Activated naive CD8-positive, alpha-beta T cell treated with anti-CD3 and anti-CD28 coated beads, Interleukin-2, amount 10 ng/mL, durations not matched to agents 7 days and 5 days (primary cell): Measurements from ENCODE around the gene KIAA0753. TPM values are rescaled to one million over a fixed set of nuclear protein-coding genes. Genes with fewer than 3 reads are reported as not detected.
"Not testable (repeated sequence)": the region's sequence is repeated elsewhere in the genome, so short reads cannot be mapped to it uniquely, and the experiment has no call there.

Experiments used
- ATAC-seq: fragments of 150-1000 bp; cut with Tn5 transposase; one replicate; pipeline ENCODE4 v1.10.0; 2021; ENCODE audit warnings: low read depth, moderate library complexity
- POLR2A ChIA-PET: fragments of 350-600 bp; sonication (Branson Sonifier 250); formaldehyde crosslinking; loops from one replicate; lab custom pipeline; 2021; ENCODE audit warnings: antibody characterized with exemption; lab: Charles Lee
- DNase-seq: peaks from one replicate; pipeline ENCODE4 v3.0.0; 2021
- H3K27ac Mint-ChIP-seq: one replicate; pipeline ENCODE4 v1.8.0; 2022; ENCODE audit warnings: mild to moderate bottlenecking, mixed read lengths
- H3K27me3 Mint-ChIP-seq: one replicate; pipeline ENCODE4 v1.8.0; 2022; ENCODE audit warnings: mild to moderate bottlenecking, moderate library complexity, mixed read lengths
- H3K36me3 Mint-ChIP-seq: one replicate; pipeline ENCODE4 v1.8.0; 2021; ENCODE audit warnings: mild to moderate bottlenecking, mixed read lengths
- H3K4me1 Mint-ChIP-seq: one replicate; pipeline ENCODE4 v1.8.0; 2021; ENCODE audit warnings: mixed read lengths
- H3K4me3 Mint-ChIP-seq: one replicate; pipeline ENCODE4 v1.8.0; 2022; ENCODE audit warnings: mild to moderate bottlenecking, moderate library complexity, mixed read lengths
- H3K9me3 Mint-ChIP-seq: one replicate; pipeline ENCODE4 v1.8.0; 2021; ENCODE audit warnings: mixed read lengths
- total RNA-seq, 2 experiments: library from RNA; stranded (reverse); gene quantifications; one replicate each; pipeline ENCODE4 v1.2.3, GENCODE V29; 2021

The KIAA0753 gene
- total RNA-seq, 2 experiments from 2014 or later, result 17.0 to 18.2 TPM

DNA sequence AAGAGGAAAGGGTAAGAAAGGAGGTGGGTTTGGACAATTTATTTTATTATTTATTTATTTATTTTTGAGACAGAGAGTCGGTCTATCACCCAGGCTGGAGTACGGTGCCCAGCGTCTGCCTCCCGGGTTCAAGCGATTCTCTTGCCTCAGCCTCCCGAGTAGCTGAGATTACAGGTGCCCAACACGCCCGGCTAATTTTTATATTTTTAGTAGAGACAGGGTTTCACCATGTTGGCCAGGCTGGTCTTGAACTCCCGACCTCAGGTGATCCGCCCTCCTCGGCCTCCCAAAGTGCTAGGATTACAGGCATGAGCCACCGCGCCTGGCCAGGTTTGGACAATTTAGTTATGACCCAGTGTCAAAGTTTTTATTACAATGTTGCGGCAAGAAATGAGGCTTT, 22.7 kb upstream of the KIAA0753 start:
- DNase-seq, H3K27ac Mint-ChIP-seq, ATAC-seq, H3K4me3 Mint-ChIP-seq, H3K9me3 Mint-ChIP-seq, POLR2A ChIA-PET: not testable (repeated sequence)
- H3K27me3 Mint-ChIP-seq, result peaks cover 14% of the 10 kb centered on the region
- H3K36me3 Mint-ChIP-seq, result peaks cover 13% of the 10 kb centered on the region
- peaks cover 29% of the 10 kb centered on the region for H3K4me1 Mint-ChIP-seq

- H3K4me3 Mint-ChIP-seq, result peak overlapping the region; percentile 79
- H3K36me3 Mint-ChIP-seq, result peaks cover 15% of the 10 kb centered on the region
- POLR2A ChIA-PET, result interaction anchor here (1.3 kb wide), 1 partner anchor 17 kb away, joined by 3 read pairs; no protein-coding TSS in a partner anchor
- peaks cover 14% of the 10 kb centered on the region for H3K27me3 Mint-ChIP-seq
- H3K9me3 Mint-ChIP-seq, result no peaks in the 10 kb centered on the region
- DNase-seq, result no peak
- no peak for ATAC-seq
- H3K27ac Mint-ChIP-seq, result no peak overlapping the region
- H3K4me1 Mint-ChIP-seq, result peaks cover 36% of the 10 kb centered on the region
Measured at GRCh38 chr17:6661464-6661848, 20.9 kb upstream of the KIAA0753 start.

- no peaks in the 10 kb centered on the region for H3K9me3 Mint-ChIP-seq
- H3K4me1 Mint-ChIP-seq, result peaks cover 34% of the 10 kb centered on the region
- peak overlapping the region; percentile 53 for H3K27ac Mint-ChIP-seq
- DNase-seq, result no peak
- H3K27me3 Mint-ChIP-seq, result peaks cover 14% of the 10 kb centered on the region
- POLR2A ChIA-PET, result interaction anchor here (1.3 kb wide), 1 partner anchor 17 kb away, joined by 3 read pairs; no protein-coding TSS in a partner anchor
- peaks cover 15% of the 10 kb centered on the region for H3K36me3 Mint-ChIP-seq
- ATAC-seq, result peak; percentile 31
- H3K4me3 Mint-ChIP-seq, result peak overlapping the region; percentile 79
Measured at GRCh38 chr17:6660805-6661463, 20.4 kb upstream of the KIAA0753 start.

GRCh38 chr17:6660101-6660500, 19.6 kb upstream of the KIAA0753 start:
- no peak for DNase-seq
- Mint-ChIP-seq H3K36me3 (peaks cover 16% of the 10 kb centered on the region), H3K4me3 (no peak overlapping the region), H3K4me1 (peaks cover 38% of the 10 kb centered on the region), H3K9me3 (no peaks in the 10 kb centered on the region), H3K27me3 (peaks cover 20% of the 10 kb centered on the region), H3K27ac (no peak overlapping the region)
- no peak for ATAC-seq
- POLR2A ChIA-PET, result no interaction called here

DNA sequence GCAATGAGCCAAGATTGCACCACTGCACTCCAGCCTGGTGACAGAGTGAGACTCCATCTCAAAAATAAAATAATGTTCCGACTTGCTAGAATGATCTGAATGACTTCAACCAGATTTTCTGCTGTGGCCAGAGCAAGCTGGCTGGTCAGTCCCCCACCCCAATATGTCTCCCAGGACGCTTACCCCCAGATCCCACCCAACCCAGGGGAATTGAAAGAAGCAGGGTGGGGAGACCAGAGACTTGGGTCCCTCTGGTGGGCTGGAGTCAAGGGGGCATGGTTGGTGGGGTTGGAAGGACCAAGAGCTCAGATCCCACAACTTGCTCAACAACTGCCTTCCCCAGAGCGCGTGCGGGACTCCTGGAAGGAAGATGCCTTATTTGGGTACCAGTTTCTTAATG, 17.9 kb upstream of the KIAA0753 start:
- H3K4me1 Mint-ChIP-seq, result peaks cover 44% of the 10 kb centered on the region
- H3K27ac Mint-ChIP-seq, POLR2A ChIA-PET, ATAC-seq, H3K9me3 Mint-ChIP-seq, DNase-seq: not testable (repeated sequence)
- peaks cover 20% of the 10 kb centered on the region for H3K27me3 Mint-ChIP-seq
- peak overlapping the region; percentile 94 for H3K4me3 Mint-ChIP-seq
- H3K36me3 Mint-ChIP-seq, result peaks cover 20% of the 10 kb centered on the region

DNA sequence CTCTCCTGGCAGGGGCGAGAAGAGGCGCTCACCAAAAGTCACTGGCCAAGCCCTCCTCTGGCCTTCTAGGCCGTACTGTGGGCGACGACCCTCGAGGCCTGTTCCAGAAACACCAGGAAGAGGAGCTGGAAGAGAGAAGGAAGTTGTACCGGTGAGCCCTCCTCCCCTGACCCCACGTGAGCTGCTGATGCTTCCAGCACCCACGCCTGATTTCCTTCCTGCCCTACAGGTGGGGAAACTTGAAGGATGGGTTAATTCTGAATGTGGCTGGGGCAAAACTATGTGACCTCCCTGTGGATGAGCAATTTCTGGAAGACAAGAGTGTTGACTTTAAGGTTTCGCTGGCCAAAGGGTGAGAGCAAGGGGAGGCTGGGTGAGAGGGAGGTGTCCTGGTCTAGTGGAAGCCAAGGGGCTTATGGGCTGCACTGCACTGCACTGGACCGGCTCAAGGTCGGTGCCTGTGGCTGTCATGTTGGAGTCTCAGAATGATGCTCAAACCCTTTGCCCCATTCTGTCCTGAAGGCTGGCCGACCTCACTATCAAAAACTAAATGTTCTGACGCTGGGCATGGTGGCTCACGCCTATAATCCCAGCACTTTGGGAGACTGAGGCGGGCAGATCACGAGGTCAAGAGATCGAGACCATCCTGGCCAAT, 17.2 kb upstream of the KIAA0753 start:
- Mint-ChIP-seq H3K27ac (peak overlapping the region; percentile 87), H3K27me3 (peaks cover 20% of the 10 kb centered on the region), H3K9me3 (no peaks in the 10 kb centered on the region), H3K4me1 (peaks cover 47% of the 10 kb centered on the region), H3K36me3 (peaks cover 20% of the 10 kb centered on the region), H3K4me3 (peak overlapping the region; percentile 94)
- DNase-seq (no peak), ATAC-seq (no peak)
- POLR2A ChIA-PET, result interaction anchor here (1.0 to 1.4 kb wide), 5 partner anchors 16 to 114 kb away, joined by 3 to 7 read pairs (median 4); partner anchors contain the start of genes KIAA0753 and XAF1

GRCh38 chr17:6656797-6657632, 16.5 kb upstream of the KIAA0753 start:
- H3K27me3 Mint-ChIP-seq, result peaks cover 15% of the 10 kb centered on the region
- peaks cover 20% of the 10 kb centered on the region for H3K36me3 Mint-ChIP-seq
- H3K27ac Mint-ChIP-seq, result peak overlapping the region; percentile 87
- peak; percentile 80 for ATAC-seq
- DNase-seq, result peak; percentile 65
- H3K4me1 Mint-ChIP-seq, result peaks cover 42% of the 10 kb centered on the region
- peak overlapping the region; percentile 94 for H3K4me3 Mint-ChIP-seq
- not testable (repeated sequence) for H3K9me3 Mint-ChIP-seq
- POLR2A ChIA-PET, result interaction anchor here (1.0 to 1.4 kb wide), 5 partner anchors 15 to 114 kb away, joined by 3 to 7 read pairs (median 4); partner anchors contain the start of genes KIAA0753 and XAF1

DNA sequence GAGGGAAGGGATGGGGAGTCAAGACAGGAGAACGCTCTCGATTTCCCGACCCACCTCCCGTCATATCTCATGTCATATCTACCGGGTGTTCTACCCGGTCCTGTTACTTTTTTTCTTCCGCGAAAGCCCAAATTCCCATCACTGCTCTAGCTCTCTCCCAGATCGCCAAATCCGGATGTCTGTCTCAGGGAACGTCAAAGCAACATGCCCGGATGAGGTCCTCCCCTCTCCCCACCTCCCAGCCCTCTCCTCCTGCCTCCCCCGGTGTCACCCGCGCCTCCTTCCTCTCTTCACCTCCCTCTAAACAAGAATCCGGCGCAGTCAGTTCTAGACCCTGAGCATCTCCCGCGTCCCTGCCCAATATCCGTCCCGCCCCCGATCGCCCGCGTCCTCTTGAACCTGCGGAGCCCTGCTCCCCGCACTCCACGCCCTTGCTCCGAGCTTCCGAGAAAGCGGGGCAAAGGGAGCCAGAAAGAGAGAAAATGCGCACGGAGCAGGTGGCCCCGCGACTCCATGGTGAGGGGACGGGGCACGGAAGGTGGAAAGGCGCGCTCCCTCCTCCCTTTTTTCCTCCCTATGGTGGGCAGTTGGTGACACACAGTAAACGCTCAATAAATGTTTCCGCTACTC, 15.3 kb upstream of the KIAA0753 start:
- DNase-seq, POLR2A ChIA-PET, H3K9me3 Mint-ChIP-seq, H3K27ac Mint-ChIP-seq, ATAC-seq: not testable (repeated sequence)
- H3K27me3 Mint-ChIP-seq, result peaks cover 14% of the 10 kb centered on the region
- peaks cover 17% of the 10 kb centered on the region for H3K36me3 Mint-ChIP-seq
- peaks cover 34% of the 10 kb centered on the region for H3K4me1 Mint-ChIP-seq
- H3K4me3 Mint-ChIP-seq, result peak overlapping the region; percentile 74

DNA sequence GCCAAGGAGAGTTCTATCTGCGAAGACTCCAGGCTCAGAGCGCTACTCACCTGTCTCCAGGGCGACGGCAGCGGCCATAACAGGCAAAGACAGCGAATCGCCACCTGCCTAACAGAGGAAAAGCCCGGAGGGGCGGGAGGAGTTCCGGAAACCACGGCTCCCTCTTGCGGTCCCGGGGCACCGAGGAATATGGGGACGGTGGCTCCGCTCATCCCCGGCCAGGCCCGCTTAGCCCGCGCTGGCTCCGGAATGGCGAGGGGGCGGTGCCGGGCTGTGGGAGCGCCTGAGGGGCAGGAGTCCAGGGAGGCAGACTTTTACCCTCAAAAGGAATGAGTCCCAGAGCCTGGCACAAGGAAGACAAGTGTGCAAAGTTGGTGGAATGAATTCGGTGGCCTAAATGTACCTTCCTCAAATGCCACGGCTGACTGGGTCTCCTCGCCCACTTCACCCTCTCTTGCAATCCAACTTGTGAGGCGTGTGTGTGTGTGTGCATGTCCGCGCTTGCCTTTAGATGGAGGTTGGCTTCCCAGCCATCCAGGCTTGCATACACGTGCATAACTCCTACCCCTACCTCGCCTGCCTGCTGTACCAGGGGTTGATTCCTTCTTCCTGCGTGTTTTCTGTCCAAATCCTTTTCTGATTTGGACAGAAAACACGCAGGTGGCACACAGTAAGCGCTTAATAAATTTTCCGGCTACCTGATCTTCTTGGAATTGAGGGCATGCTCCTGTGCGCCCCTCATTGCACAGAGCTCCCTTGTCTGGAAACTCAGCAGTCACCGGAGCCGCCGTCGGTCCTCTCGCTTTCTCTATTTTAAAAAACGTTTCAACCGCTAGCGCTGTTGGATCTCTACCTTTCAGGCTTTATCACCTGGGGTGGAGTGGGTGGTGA, 14.6 kb upstream of the KIAA0753 start:
- POLR2A ChIA-PET, result no interaction called here
- peaks cover 16% of the 10 kb centered on the region for H3K36me3 Mint-ChIP-seq
- DNase-seq, result no peak
- H3K4me3 Mint-ChIP-seq, result peak overlapping the region; percentile 64
- peaks cover 29% of the 10 kb centered on the region for H3K4me1 Mint-ChIP-seq
- peaks cover 12% of the 10 kb centered on the region for H3K27me3 Mint-ChIP-seq
- H3K9me3 Mint-ChIP-seq, result no peaks in the 10 kb centered on the region
- ATAC-seq, result no peak
- no peak overlapping the region for H3K27ac Mint-ChIP-seq

- POLR2A ChIA-PET, result interaction anchor here (1.1 to 2.9 kb wide), 4 partner anchors 11 to 208 kb away, joined by 3 to 42 read pairs (median 9); partner anchors contain the start of genes KIAA0753, PIMREG, TXNDC17 and XAF1
- Mint-ChIP-seq H3K4me3 (peak overlapping the region; percentile 58), H3K27ac (no peak overlapping the region), H3K27me3 (peaks cover 6% of the 10 kb centered on the region), H3K4me1 (peaks cover 37% of the 10 kb centered on the region), H3K36me3 (peaks cover 11% of the 10 kb centered on the region), H3K9me3 (no peaks in the 10 kb centered on the region)
- ATAC-seq (peak; percentile 9), DNase-seq (no peak)
Measured at GRCh38 chr17:6651919-6652452, 11.5 kb upstream of the KIAA0753 start.

GRCh38 chr17:6651354-6651918, 10.9 kb upstream of the KIAA0753 start, which contains the start of the genes C17orf100 and MED31:
C17orf100 (plus strand) TSS chr17:6651762; CDS start chr17:6651914, 152 bp downstream.
MED31 (minus strand) TSS chr17:6651605; CDS start chr17:6651528, 77 bp downstream.
- Mint-ChIP-seq H3K27ac (peak within 1 kb of the TSS; percentile 98), H3K27me3 (peaks cover 6% of the 10 kb centered on the region), H3K4me1 (peaks cover 38% of the 10 kb centered on the region), H3K4me3 (peak within 1 kb of the TSS; percentile 97), H3K9me3 (no peaks in the 10 kb centered on the region), H3K36me3 (peaks cover 13% of the 10 kb centered on the region)
- DNase-seq, result peak; percentile 96
- ATAC-seq, result peak; percentile 93
- POLR2A ChIA-PET, result interaction anchor here (1.1 to 2.9 kb wide), 4 partner anchors 11 to 207 kb away, joined by 3 to 42 read pairs (median 9); partner anchors contain the start of genes KIAA0753, PIMREG, TXNDC17 and XAF1
